SK-N-SH treated with all-trans-retinoic acid at 6 μM for 48 hours (cell line): ENCODE measurements around the gene PAX3.

Experiments
- ATAC-seq: fragments of 200-7000 bp; cut with Tn5 transposase; 3 replicates; pipeline ENCODE4 v1.9.1; 2020; ENCODE audit warnings: mild to moderate bottlenecking, moderate library complexity
- ARNTL ChIP-seq: fragments of 450-650 bp; formaldehyde crosslinking; IDR thresholded peaks from 2 replicates; pipeline ENCODE4 v1.5.0; 2020; ENCODE audit warnings: low read depth, mild to moderate bottlenecking, moderate library complexity, borderline replicate concordance
- BACH2 ChIP-seq: fragments of 250-450 bp; sonication (Bioruptor Pico); IDR thresholded peaks from 2 replicates; pipeline ENCODE4 v1.9.0; 2021; ENCODE audit warnings: mild to moderate bottlenecking, borderline replicate concordance
- CSDC2 ChIP-seq: fragments of 250-450 bp; sonication (Bioruptor Pico); IDR thresholded peaks from 2 replicates; pipeline ENCODE4 v1.5.0; 2020; ENCODE audit warnings: mild to moderate bottlenecking, moderate library complexity
- CSRNP3 ChIP-seq: fragments of 250-450 bp; sonication (Bioruptor Pico); IDR thresholded peaks from 2 replicates; pipeline ENCODE4 v1.5.1; 2021; ENCODE audit warnings: mild to moderate bottlenecking, moderate library complexity
- ESRRG ChIP-seq: fragments of 250-450 bp; sonication (Bioruptor Pico); IDR thresholded peaks from 2 replicates; pipeline ENCODE4 v1.6.1; 2021; ENCODE audit warnings: mild to moderate bottlenecking
- GLIS3 ChIP-seq: fragments of 250-450 bp; sonication (Bioruptor Pico); IDR thresholded peaks from 2 replicates; pipeline ENCODE4 v1.5.0; 2020; ENCODE audit warnings: mild to moderate bottlenecking, moderate library complexity
- ISL1 ChIP-seq: fragments of 250-450 bp; sonication (Bioruptor Pico); IDR thresholded peaks from 2 replicates; pipeline ENCODE4 v2.1.2; 2022; ENCODE audit warnings: mild to moderate bottlenecking, moderate library complexity
- OSR1 ChIP-seq: fragments of 250-450 bp; sonication (Bioruptor Pico); IDR thresholded peaks from 2 replicates; pipeline ENCODE4 v1.8.0; 2022; ENCODE audit warnings: moderate library complexity, mild to moderate bottlenecking, inconsistent platforms
- PPARA ChIP-seq: fragments of 250-450 bp; sonication (Bioruptor Pico); IDR thresholded peaks from 2 replicates; pipeline ENCODE4 v1.5.0; 2020; ENCODE audit warnings: mild to moderate bottlenecking, borderline replicate concordance
- RARB ChIP-seq: fragments of 250-450 bp; sonication (Bioruptor Pico); IDR thresholded peaks from 2 replicates; pipeline ENCODE4 v1.8.0; 2021; ENCODE audit warnings: mild to moderate bottlenecking, moderate library complexity
- SNAI2 ChIP-seq: fragments of 250-450 bp; sonication (Bioruptor Pico); IDR thresholded peaks from 2 replicates; pipeline ENCODE4 v1.5.0; 2020; ENCODE audit warnings: mild to moderate bottlenecking, moderate library complexity
- TCF4 ChIP-seq: fragments of 250-450 bp; sonication (Bioruptor Pico); IDR thresholded peaks from 2 replicates; pipeline ENCODE4 v1.8.0; 2021; ENCODE audit warnings: mild to moderate bottlenecking, moderate library complexity, borderline replicate concordance
- TOX ChIP-seq: fragments of 250-450 bp; sonication (Bioruptor Pico); IDR thresholded peaks from 2 replicates; pipeline ENCODE4 v1.8.0; 2021; ENCODE audit warnings: mild to moderate bottlenecking, moderate library complexity, borderline replicate concordance
- ZFP3 ChIP-seq: fragments of 250-450 bp; sonication (Bioruptor Pico); IDR thresholded peaks from 2 replicates; pipeline ENCODE4 v1.5.0; 2020; ENCODE audit warnings: mild to moderate bottlenecking, moderate library complexity
- ZFP30 ChIP-seq: fragments of 450-650 bp; formaldehyde crosslinking; IDR thresholded peaks from 2 replicates; pipeline ENCODE4 v1.5.0; 2022; ENCODE audit warnings: mild to moderate bottlenecking, moderate library complexity
- ZNF565 ChIP-seq: fragments of 450-650 bp; formaldehyde crosslinking; conservative IDR thresholded peaks from 2 replicates; pipeline ENCODE4 v1.5.0; 2020; ENCODE audit warnings: low read depth, mild to moderate bottlenecking, moderate library complexity
- ZNF70 ChIP-seq: fragments of 450-650 bp; formaldehyde crosslinking; IDR thresholded peaks from 2 replicates; pipeline ENCODE4 v1.5.0; 2020; ENCODE audit warnings: mild to moderate bottlenecking, moderate library complexity
- ZNF8 ChIP-seq: fragments of 450-650 bp; formaldehyde crosslinking; IDR thresholded peaks from 2 replicates; pipeline ENCODE4 v1.5.0; 2020; ENCODE audit warnings: mild to moderate bottlenecking, moderate library complexity
- TF ChIP-seq, protein P1 (sequence below): fragments of 250-450 bp; sonication (Bioruptor Pico); IDR thresholded peaks from 2 replicates; pipeline ENCODE4 v1.8.0; 2020; ENCODE audit warnings: mild to moderate bottlenecking, moderate library complexity, borderline replicate concordance
- TF ChIP-seq, protein P2 (sequence below): fragments of 250-450 bp; sonication (Bioruptor Pico); IDR thresholded peaks from 2 replicates; pipeline ENCODE4 v1.5.1; 2020; ENCODE audit warnings: low read depth, mild to moderate bottlenecking, moderate library complexity
- TF ChIP-seq, protein P3 (sequence below): fragments of 250-450 bp; sonication (Bioruptor Pico); IDR thresholded peaks from 2 replicates; pipeline ENCODE4 v1.8.0; 2021; ENCODE audit warnings: low read depth, mild to moderate bottlenecking, moderate library complexity, borderline replicate concordance

Gene PAX3

DNA sequence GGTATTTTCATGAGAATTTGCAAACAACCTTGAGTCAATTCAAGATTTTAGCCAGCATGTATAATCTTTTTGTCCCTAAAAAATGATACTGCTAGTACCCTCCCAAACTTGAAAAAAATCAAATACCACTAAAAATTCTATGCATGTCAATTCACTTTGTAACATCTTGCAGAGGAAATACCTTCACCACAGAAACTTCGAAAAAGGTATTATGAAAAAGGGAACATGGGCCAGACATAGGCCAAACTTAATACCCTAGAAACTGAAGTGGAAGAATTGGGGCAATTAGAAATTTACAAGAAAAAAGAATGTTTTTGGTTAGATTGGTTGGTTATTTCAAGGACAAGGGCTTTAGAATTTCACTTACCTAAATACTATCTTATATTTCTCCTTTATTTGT is 48.5 kb downstream of the PAX3 start:
- no peak for ATAC-seq
- TF ChIP-seq TCF4 (CRISPR knock-in tag), result no peak
- TF ChIP-seq ESRRG, result no peak
- no peak for TF ChIP-seq ZFP30 (CRISPR knock-in tag)
- TF ChIP-seq CSDC2 (CRISPR knock-in tag), result no peak
- no peak for TF ChIP-seq ISL1 (CRISPR knock-in tag)
- TF ChIP-seq TOX (CRISPR knock-in tag), result no peak
- TF ChIP-seq ZNF8 (CRISPR knock-in tag), result no peak
- TF ChIP-seq, protein P1, sequence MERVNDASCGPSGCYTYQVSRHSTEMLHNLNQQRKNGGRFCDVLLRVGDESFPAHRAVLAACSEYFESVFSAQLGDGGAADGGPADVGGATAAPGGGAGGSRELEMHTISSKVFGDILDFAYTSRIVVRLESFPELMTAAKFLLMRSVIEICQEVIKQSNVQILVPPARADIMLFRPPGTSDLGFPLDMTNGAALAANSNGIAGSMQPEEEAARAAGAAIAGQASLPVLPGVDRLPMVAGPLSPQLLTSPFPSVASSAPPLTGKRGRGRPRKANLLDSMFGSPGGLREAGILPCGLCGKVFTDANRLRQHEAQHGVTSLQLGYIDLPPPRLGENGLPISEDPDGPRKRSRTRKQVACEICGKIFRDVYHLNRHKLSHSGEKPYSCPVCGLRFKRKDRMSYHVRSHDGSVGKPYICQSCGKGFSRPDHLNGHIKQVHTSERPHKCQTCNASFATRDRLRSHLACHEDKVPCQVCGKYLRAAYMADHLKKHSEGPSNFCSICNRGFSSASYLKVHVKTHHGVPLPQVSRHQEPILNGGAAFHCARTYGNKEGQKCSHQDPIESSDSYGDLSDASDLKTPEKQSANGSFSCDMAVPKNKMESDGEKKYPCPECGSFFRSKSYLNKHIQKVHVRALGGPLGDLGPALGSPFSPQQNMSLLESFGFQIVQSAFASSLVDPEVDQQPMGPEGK, result no peak

DNA sequence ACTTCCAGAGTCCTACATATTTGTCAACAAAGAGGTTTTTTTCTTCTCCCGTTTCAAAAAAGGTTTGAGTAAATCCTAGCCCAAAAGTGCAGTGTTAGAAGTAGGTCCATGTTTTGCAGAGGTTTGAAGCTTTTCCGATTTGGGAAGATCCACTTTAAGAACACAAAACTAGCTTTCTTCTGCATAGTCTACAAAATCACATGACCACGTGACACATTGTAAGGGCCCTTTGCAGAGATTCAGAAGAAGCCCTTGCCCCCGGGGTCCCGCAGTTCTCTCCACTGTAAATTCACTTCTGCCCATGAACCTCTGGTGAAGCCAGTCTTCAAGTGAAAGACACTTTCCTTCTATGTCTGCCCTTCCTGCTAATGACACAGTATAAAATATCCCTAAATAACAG is 49.4 kb downstream of the PAX3 start:
- ATAC-seq, result no peak
- TF ChIP-seq CSDC2 (CRISPR knock-in tag), result no peak
- TF ChIP-seq, all 23 proteins: peak for 0

- no peak for TF ChIP-seq CSRNP3 (CRISPR knock-in tag)
- TF ChIP-seq, protein P2, sequence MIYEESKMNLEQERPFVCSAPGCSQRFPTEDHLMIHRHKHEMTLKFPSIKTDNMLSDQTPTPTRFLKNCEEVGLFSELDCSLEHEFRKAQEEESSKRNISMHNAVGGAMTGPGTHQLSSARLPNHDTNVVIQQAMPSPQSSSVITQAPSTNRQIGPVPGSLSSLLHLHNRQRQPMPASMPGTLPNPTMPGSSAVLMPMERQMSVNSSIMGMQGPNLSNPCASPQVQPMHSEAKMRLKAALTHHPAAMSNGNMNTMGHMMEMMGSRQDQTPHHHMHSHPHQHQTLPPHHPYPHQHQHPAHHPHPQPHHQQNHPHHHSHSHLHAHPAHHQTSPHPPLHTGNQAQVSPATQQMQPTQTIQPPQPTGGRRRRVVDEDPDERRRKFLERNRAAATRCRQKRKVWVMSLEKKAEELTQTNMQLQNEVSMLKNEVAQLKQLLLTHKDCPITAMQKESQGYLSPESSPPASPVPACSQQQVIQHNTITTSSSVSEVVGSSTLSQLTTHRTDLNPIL (CRISPR knock-in tag), result no peak
- no peak for ATAC-seq
These were observed 50.0 kb downstream of the PAX3 start for GRCh38 chr2:222248818-222249217.

- TF ChIP-seq BACH2 (no peak), ZNF565 (CRISPR knock-in tag) (no peak), RARB (CRISPR knock-in tag) (no peak), ESRRG (no peak), GLIS3 (CRISPR knock-in tag) (no peak), CSDC2 (CRISPR knock-in tag) (no peak), TOX (CRISPR knock-in tag) (no peak), SNAI2 (CRISPR knock-in tag) (no peak)
- TF ChIP-seq, protein P2 (CRISPR knock-in tag), result no peak
- ATAC-seq, result no peak
These were observed 50.5 kb downstream of the PAX3 start for GRCh38 chr2:222248256-222248655.

DNA sequence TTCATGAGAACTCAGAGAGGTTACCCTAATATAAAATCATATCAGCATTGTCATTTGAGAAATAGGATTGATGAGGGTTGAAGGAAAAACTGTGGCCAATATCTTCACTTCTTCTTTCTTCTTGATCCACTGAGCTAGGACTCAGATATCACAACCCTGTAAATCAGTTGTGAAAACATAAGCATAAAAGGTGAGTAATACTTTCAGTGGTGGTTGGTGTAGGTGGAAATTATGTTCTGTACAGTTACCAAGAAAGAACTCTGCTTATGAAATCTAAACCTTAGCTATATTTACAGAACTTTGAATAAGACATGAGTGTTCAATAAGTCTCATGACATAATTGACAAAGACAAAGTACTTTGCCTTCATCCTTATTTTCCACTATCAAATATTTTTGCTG is 56.3 kb downstream of the PAX3 start:
- no peak for ATAC-seq
- no peak for TF ChIP-seq TOX (CRISPR knock-in tag)
- no peak for TF ChIP-seq OSR1 (CRISPR knock-in tag)
- TF ChIP-seq ARNTL (CRISPR knock-in tag), result no peak
- no peak for TF ChIP-seq ISL1 (CRISPR knock-in tag)
- TF ChIP-seq RARB (CRISPR knock-in tag), result no peak
- no peak for TF ChIP-seq ZFP3 (CRISPR knock-in tag)
- TF ChIP-seq GLIS3 (CRISPR knock-in tag), result no peak
- no peak for TF ChIP-seq ZNF70 (CRISPR knock-in tag)
- no peak for TF ChIP-seq PPARA
- TF ChIP-seq, protein P1, result no peak
- no peak for TF ChIP-seq CSRNP3 (CRISPR knock-in tag)
- TF ChIP-seq ZNF565 (CRISPR knock-in tag), result no peak
- TF ChIP-seq TCF4 (CRISPR knock-in tag), result no peak
- TF ChIP-seq BACH2, result no peak
- TF ChIP-seq ZNF8 (CRISPR knock-in tag), result no peak
- no peak for TF ChIP-seq ESRRG
- TF ChIP-seq, protein P3, sequence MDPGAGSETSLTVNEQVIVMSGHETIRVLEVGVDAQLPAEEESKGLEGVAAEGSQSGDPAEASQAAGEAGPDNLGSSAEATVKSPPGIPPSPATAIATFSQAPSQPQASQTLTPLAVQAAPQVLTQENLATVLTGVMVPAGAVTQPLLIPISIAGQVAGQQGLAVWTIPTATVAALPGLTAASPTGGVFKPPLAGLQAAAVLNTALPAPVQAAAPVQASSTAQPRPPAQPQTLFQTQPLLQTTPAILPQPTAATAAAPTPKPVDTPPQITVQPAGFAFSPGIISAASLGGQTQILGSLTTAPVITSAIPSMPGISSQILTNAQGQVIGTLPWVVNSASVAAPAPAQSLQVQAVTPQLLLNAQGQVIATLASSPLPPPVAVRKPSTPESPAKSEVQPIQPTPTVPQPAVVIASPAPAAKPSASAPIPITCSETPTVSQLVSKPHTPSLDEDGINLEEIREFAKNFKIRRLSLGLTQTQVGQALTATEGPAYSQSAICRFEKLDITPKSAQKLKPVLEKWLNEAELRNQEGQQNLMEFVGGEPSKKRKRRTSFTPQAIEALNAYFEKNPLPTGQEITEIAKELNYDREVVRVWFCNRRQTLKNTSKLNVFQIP (CRISPR knock-in tag), result no peak
- TF ChIP-seq ZFP30 (CRISPR knock-in tag), result no peak
